Keratinocyte (primary cell): Measurements from ENCODE around the gene ORM2.

Source experiments
- CTCF ChIP-seq, 3 experiments: IDR thresholded peaks in 1 of 3; conservative IDR thresholded peaks in 1 of 3; optimal IDR thresholded peaks in 1 of 3; 2 replicates in 2 of 3; 3 replicates in 1 of 3; pipeline versions ENCODE3 to v1.5.1; 2011; ENCODE audit warnings: low read length in 3 of 3, mild to moderate bottlenecking in 3 of 3, moderate library complexity in 2 of 3, control low read depth in 1 of 3, inconsistent platforms in 1 of 3; ENCODE audit not compliant: insufficient read depth in 2 of 3; ENCODE audit errors: extremely low read depth in 1 of 3
- EZH2 ChIP-seq: IDR thresholded peaks from one replicate; pipeline ENCODE4 v1.6.1; 2012; ENCODE audit warnings: inconsistent platforms, mild to moderate bottlenecking, low read length, moderate library complexity

GRCh38 chr9:114319147-114319546 is 10.5 kb upstream of the ORM2 start:
- TF ChIP-seq CTCF (optimal IDR thresholded peaks at IDR 0.05 in 1 of 3, IDR thresholded peaks at IDR 0.05 in 1 of 3, conservative IDR thresholded peaks at IDR 0.05 in 1 of 3; ENCODE audit: extremely low read depth in 1 of 3, insufficient read depth in 2 of 3, low read length in 3 of 3), result no peak
- TF ChIP-seq EZH2, result no peak
